ENCODE results near the gene ADAD2. TPM values are rescaled to one million over a fixed set of nuclear protein-coding genes. Genes with fewer than 3 reads are reported as not detected.
A peak's percentile ranks its signal among the peaks of the same experiment; 100 is the strongest.

ADAD2 gene
- total and polyA plus RNA-seq, 9 of the 15 experiments (the other 6 are each of a cell fraction or from before 2014, with no cell fraction given) = 0.07 TPM; not detected in 8

DNA sequence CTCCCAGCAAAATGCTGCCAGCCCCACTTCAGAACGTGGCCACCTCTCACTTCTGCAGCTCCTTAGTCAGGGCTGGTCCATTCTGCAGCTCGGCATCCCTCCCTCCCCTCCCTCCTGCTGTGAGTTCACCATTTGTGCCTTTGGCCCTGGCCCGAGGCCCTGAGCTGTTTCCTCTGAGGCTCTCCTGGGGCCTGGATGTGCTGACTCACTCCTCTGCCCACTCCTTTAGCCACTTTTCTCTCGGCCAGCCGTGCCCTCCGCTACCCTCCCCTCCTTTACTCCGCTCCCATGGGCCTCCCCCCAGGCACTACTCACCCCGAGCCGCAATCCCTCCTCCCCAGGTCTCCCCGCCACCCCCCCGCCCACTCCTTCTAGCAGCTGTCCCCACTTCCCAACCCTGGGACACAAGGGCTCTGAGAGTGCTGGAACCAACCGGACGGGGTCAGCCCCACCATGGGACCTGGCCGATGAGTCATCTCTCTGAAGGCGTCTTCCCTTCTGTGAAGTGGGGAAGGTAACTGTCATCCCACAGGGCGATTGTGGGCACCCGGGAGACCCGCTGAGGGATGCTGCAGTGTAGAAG, 37.4 kb downstream of the ADAD2 start (continued):
- TF ChIP-seq, protein P1, sequence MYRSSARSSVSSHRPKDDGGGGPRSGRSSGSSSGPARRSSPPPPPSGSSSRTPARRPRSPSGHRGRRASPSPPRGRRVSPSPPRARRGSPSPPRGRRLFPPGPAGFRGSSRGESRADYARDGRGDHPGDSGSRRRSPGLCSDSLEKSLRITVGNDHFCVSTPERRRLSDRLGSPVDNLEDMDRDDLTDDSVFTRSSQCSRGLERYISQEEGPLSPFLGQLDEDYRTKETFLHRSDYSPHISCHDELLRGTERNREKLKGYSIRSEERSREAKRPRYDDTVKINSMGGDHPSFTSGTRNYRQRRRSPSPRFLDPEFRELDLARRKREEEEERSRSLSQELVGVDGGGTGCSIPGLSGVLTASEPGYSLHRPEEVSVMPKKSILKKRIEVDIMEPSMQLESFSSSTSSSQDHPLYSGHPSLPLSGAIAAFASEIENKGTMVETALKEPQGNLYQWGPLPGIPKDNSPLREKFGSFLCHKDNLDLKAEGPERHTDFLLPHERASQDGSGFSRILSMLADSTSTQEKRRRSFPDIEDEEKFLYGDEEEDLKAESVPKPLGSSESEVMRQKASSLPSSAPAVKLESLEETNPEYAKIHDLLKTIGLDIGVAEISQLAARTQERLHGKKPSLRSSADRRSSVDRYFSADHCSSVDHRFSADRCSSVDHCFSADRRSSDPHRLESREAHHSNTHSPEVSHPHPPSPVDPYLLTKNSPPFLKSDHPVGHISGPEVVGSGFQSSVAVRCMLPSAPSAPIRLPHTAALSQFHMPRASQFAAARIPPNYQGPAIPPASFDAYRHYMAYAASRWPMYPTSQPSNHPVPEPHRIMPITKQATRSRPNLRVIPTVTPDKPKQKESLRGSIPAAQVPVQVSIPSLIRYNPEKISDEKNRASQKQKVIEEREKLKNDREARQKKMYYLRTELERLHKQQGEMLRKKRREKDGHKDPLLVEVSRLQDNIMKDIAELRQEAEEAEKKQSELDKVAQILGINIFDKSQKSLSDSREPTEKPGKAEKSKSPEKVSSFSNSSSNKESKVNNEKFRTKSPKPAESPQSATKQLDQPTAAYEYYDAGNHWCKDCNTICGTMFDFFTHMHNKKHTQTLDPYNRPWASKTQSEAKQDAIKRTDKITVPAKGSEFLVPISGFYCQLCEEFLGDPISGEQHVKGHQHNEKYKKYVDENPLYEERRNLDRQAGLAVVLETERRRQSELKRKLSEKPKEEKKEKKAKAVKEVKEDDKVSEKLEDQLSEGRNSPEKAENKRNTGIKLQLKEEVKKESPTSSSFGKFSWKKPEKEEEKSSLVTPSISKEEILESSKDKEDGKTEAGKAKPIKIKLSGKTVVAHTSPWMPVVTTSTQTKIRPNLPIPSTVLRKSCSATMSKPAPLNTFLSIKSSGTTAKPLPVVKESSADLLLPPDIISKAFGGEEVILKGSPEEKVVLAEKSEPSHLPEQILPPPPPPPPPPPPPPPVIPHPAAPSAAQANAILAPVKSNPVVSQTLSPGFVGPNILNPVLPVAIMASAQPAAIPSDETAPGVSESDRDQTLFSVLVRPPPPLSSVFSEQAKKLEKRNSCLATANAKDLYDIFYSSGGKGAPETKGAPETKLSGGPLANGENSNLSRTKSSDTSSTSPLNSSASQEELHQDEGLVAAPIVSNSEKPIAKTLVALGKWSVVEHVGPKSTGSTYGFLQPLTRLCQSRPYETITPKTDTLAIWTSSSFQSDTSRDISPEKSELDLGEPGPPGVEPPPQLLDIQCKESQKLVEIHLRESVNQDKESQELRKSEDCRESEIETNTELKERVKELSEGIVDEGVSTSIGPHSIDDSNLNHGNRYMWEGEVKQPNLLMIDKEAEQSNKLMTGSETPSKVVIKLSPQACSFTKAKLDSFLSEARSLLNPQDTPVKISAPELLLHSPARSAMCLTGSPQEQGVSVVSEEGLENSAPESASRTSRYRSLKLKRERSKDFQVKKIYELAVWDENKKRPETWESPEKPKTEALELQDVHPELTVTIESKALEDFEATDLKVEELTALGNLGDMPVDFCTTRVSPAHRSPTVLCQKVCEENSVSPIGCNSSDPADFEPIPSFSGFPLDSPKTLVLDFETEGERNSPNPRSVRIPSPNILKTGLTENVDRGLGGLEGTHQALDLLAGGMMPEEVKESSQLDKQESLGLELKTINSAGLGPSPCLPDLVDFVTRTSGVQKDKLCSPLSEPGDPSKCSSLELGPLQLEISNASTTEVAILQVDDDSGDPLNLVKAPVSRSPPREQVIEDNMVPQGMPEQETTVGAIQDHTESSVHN (IDR thresholded peaks at IDR 0.05; ENCODE audit: borderline replicate concordance in 1 of 2, low read depth in 1 of 2) = peak in 1 of 2 experiments; percentile 16; a peak in 1 of 4 replicates
- peak; percentile 59; the same call in 1 of the 2 replicates for TF ChIP-seq LEF1 (IDR thresholded peaks at IDR 0.05)
- peak; percentile 94 for TF ChIP-seq FOSL1 (tag; conservative IDR thresholded peaks at IDR 0.05)
- TF ChIP-seq MAFF (IDR thresholded peaks at IDR 0.05; ENCODE audit: low read length) = peak; percentile 59
- peak in 1 of 2 experiments; percentile 10; a peak in 1 of 4 replicates for TF ChIP-seq RCOR1 (IDR thresholded peaks at IDR 0.05; ENCODE audit: borderline replicate concordance in 1 of 2, low read depth in 2 of 2, low read length in 2 of 2)
- peak; percentile 76 for TF ChIP-seq ARID1B (IDR thresholded peaks at IDR 0.05)
- peak; percentile 14 to 37; a peak in 2 of 4 replicates for TF ChIP-seq FOXK2 (conservative IDR thresholded peaks at IDR 0.05 in 1 of 2, IDR thresholded peaks at IDR 0.05 in 1 of 2; ENCODE audit: low read depth in 2 of 2)
- peak; percentile 86; the same call in 1 of the 2 replicates for TF ChIP-seq JUN (IDR thresholded peaks at IDR 0.05; ENCODE audit: borderline replicate concordance, low read depth, low read length)
- TF ChIP-seq JUN (CRISPR knock-in tag; IDR thresholded peaks at IDR 0.05; ENCODE audit: borderline replicate concordance) = no peak
- peak; percentile 37; the same call in 1 of the 2 replicates for TF ChIP-seq MBD2 (IDR thresholded peaks at IDR 0.05; ENCODE audit: borderline replicate concordance, low read depth)
- peak; percentile 47; the same call in 1 of the 2 replicates for TF ChIP-seq EHMT2 (IDR thresholded peaks at IDR 0.05)
- TF ChIP-seq EGR1 (conservative IDR thresholded peaks at IDR 0.05) = peak; percentile 87
- peak; percentile 97 for TF ChIP-seq C11orf30 (IDR thresholded peaks at IDR 0.05; ENCODE audit: low read depth)
- 0 out of 2 replicates have a peak, but pooled peaks have one; percentile 30 for TF ChIP-seq ZNF766 (CRISPR knock-in tag; conservative IDR thresholded peaks at IDR 0.05)
- TF ChIP-seq GATAD2A (IDR thresholded peaks at IDR 0.05) = peak; percentile 67
- TF ChIP-seq CTBP1 (IDR thresholded peaks at IDR 0.05; ENCODE audit: borderline replicate concordance) = peak; percentile 62; the same call in 1 of the 2 replicates
- 0 out of 2 replicates have a peak, but pooled peaks have one; percentile 42 for TF ChIP-seq JUNB (CRISPR knock-in tag; conservative IDR thresholded peaks at IDR 0.05)
- TF ChIP-seq NFIC (IDR thresholded peaks at IDR 0.05) = peak; percentile 52

Measured in K562 (cell line).